ENCODE measurements around the gene MYO18A.
"Not testable (repeated sequence)": the region's sequence is repeated elsewhere in the genome, so short reads cannot be mapped to it uniquely, and the experiment has no call there.

The MYO18A gene

GRCh38 chr17:29102046-29102445 lies 78.2 kb downstream of the MYO18A start:
- no peak for DNase-seq (ENCODE audit: low read depth)

DNA sequence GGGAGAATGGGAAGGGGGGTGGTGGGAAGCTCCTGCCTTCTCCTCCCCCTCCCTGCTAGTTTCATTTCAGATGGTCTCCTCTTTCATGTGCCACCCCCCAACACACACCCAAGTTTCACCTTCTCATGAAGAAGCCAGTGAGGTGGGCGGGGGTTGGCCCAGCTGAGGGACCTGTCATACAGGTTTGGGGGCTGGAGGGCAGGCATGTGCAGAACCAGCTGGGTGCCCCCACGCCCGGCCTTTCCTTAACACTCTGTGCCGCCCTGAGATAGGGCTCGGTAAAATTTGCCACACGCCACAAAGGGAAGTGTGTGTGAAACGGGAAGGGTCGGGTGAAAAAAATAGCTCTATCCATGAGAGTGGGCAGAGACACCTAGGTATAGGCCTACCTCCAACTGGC lies 79.9 kb downstream of the MYO18A start:
- DNase-seq (ENCODE audit: low read depth), result no peak

GRCh38 chr17:29099527-29099926 lies 80.7 kb downstream of the MYO18A start:
- DNase-seq (ENCODE audit: low read depth), result no peak

GRCh38 chr17:29096094-29096493 lies 84.1 kb downstream of the MYO18A start:
- DNase-seq (ENCODE audit: low read depth), result no peak

GRCh38 chr17:29095439-29095838 lies 84.8 kb downstream of the MYO18A start:
- no peak for DNase-seq (ENCODE audit: low read depth)

DNA sequence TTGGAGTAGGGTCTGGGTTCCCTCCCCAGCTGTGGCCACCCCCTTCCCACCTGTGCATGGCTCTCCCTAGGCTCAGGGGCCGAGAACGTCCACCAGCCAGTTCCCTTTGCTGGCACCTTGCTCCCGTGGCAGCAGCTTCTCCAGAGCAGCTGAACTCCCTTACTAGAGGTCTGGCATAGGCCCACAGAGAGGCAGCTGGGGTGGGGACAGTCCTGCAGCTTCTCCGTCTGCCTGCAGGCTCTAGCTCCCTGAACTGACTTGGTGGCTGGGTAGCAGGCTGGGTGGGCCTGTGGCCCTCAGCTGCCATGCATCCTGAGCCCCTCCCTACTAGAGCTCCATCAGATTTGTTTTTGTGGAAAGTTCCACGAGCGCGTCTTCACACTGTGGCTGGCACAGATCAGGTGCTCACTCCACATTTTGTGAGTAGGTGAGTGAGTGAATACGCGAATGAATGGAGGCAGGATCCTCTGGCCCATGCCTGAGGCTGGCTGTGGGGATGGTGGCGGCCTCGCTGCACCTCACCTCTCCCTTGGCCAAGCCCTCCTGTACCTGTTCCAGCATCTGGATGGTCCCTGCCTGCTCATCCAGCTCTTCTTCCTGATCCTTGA lies 86.0 kb downstream of the MYO18A start:
- DNase-seq (ENCODE audit: low read depth), result no peak

DNA sequence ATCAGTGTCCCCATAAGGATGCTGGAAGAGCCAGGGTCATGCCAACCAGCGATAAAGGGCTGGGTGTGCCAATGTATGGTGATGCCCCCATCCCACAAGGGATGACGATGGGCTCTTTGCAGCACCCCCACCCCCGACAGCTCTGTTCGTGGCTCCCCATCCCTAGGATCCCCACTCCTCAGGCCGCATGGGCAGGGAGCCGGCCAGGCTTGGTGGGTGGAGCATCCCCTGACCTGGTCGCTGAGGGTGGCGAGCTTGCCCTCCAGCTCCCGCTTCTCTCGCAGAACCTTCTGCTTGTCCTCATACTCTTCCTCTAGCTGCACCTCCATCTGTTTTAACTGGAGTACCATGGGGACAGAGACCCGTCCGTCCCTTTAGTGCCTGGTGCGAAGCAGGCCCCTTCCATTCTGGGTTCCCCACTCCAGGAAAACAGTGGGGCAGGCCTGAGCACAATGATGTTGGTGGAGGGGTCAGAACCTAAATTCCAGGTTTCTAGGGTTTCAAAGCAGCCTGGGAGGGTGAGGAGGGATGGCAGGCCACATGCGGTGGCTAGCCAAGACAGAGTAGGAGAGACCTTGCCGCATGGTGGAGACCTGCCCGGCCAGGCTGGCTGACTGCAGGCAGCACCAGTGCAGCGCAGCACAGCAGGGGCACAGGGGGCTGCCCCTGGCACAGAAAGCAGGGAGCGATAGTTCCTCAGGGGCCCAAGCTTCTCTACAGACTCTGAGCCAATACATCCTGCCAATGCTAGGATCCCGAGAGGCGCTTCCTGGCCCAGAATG lies 86.9 kb downstream of the MYO18A start:
- no peak for DNase-seq (ENCODE audit: low read depth)

DNA sequence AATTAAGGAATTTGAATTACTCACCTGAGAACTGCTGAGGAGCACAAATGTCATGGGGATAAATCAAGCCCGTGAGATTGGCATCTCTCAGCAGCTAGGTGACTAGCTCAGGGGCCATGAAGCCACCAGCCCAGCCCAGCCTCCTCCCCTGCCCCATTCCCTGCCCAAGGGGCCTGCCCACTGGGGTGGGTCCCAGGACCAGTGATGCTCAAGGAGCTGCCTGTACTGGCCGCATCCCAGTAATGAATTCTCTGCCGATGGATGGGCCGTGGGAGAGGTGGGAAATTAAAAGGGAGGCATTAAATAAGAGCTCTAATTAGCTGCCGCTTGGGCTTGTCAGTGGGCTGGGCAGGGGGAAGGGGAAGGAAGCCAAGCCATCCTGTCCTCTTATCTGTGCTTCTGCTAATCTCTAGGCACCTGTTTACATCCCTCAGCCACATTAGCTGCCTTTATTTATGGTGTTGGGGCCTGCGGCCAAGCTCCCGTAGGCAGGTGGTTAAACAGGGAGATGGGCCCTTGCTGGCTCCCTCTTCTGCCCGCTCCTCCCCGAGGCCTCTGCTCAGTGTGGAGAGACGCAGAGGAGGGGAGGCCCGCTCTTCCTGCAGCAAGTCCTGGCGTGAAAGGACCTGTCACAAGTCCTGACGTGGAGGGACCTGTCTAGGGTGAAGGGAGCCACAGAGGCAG lies 88.5 kb downstream of the MYO18A start:
- DNase-seq (ENCODE audit: low read depth), result no peak

DNA sequence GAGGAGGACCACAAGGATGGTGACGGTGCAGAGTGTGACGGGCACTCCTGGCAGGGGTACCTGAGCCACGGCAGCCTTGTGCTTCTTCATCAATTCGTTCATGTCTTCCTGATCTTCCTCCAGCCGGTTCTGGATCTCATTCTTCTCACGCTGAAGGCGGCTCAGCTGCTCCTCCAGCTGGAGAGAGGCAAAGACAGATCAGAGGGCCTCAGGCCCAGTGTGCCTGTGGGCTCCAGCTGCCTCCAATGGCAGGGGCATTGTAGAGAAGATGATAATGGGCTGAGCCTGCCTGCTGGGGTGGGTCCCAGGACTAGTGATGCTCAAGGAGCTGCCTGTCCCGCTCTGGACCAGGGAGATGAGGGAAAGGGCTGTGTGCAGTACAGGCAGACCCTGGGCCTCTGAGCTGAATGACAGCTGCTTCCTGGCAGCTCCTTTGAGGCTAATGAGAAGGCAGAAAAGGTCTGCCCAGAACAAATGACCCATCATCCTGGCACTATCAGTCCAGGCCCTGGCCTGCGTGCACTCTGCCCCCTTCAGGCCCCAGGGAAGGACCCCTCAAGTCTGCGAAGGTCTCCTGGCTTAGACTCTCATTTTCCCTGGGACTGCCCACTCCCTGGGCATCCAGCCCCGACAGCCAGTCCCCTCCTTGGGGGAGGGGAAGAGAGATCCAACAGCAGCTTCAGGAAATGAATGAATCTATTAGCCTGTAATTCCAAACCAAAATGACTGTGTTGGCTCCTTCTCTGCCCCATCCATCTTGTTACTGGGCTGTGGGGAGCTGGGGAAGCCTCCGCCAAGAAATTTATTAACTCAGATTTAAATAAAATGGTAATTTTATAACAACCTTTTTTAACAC lies 89.2 kb downstream of the MYO18A start:
- no peak for DNase-seq (ENCODE audit: low read depth)

DNA sequence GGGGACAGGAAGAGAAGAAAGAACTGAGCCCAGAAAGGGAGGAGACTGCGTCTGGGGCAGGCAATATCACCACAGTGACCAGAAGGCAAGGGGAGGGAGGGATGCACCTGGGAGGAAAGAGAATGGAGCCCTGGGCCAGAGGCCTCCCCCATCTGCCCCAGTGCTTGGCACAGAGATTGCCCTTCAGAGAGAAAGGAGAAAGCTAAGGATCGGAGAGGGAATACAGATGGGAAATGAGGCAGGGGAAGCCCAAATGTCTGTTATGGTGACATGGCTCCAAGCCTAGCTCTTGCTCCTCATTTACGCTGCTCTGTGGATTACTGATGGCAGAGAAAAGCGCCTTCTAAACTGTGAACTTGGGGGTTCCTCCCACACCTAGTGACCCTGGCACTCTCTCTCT lies 90.1 kb downstream of the MYO18A start:
- no peak for DNase-seq (ENCODE audit: low read depth)

DNA sequence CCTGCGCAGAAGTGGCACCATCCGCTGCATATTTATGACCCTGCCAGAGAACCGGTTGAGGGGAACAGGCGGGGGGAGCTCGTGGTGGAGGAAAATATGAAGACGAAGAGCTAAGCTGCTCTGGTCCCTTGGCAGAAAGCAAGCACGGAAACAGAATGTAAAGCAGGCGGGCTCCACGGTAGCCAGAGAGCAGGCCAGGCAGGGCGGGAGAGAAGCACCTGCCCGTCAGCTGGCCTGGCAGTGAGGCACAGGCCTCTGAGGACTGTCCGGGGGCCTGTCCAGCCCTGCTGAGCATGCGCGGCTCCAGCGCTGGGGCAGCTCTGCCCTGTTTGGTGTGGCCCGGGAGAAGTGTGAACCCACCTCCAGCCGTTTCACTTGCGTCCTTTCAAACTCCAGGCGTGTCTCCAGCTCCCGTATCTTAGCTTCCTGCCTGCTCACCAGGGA lies 90.6 kb downstream of the MYO18A start:
- no peak for DNase-seq (ENCODE audit: low read depth)

- not testable (repeated sequence) for DNase-seq (ENCODE audit: low read depth)
These were observed 91.4 kb downstream of the MYO18A start for GRCh38 chr17:29088782-29089181.

GRCh38 chr17:29086628-29087332 lies 93.4 kb downstream of the MYO18A start:
- no peak for DNase-seq (ENCODE audit: low read depth)

- DNase-seq (ENCODE audit: low read depth), result no peak
These were observed 95.0 kb downstream of the MYO18A start for GRCh38 chr17:29085223-29085622.

DNA sequence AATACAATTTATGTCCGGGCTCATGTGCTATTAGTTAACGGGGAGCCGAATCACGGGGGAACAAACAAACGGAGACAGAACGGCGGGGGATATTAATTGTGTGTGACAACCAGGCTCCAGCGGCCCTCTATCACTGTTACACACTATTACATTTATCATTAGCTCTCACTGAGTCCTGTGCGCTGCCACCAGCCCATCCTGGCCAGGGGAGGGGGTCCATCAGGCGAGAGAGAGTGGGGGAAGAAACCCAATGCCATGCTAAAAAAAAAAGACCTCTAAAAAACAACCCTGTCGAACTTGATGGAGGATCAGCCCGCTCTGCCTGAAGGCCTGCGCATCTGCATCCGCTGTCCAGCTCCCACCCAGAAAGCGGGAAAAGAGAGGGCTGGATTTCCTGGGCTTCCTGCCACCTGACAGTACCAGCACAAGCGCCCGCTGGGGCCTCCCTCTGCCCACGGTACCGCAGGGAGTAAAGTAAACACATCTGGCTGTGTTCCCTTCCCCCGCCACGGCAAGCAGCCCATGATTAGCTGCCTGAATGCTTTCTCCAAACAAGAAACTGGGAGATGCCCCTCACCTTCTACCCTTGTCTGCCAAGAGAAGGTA lies 95.6 kb downstream of the MYO18A start:
- DNase-seq (ENCODE audit: low read depth), result no peak

- no peak for DNase-seq (ENCODE audit: low read depth)
These were observed 99.2 kb downstream of the MYO18A start for GRCh38 chr17:29080965-29081364.

DNA sequence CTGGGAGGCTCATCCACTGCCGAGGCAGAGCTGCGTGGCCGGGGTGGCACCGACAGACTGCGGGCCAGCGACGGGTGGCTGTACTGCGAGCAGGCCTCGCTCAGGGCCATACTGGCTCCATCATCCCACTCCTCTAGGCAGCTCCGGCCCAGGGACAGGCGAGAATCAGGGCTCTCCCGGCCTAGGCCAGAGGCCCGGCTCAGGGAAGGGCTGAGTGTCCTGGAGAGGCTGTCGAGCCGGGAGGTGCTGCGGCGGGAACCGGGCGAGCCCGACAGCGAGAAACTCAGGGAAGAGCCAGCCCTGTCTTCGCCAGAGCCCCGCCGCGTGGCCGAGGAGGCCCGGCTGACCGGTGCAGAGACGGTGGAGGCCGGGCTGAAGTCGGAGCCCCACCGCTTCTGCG lies 99.9 kb downstream of the MYO18A start:
- no peak for DNase-seq (ENCODE audit: low read depth)

DNA sequence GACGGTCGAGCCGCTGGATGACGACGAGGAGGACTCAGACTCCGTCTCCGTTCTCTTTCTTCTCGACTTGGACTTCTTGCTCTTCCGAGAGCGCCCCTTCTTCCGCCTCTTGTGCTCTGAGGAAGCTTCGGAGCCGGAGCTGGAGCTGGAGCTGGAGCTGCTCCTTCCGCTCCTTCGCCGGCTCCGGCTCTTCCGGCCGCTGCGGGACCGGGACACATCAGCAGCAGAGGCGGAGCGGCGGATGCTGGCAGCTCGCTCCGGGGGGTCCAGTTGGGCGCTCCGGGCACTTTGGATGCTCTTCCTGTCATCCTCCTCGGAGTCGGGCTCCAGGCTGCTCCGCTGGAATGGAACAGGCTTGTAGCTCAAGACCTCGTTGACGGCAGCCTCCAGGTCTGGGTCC lies 100.3 kb downstream of the MYO18A start:
- DNase-seq (ENCODE audit: low read depth), result no peak

GRCh38 chr17:29079433-29079832 lies 100.8 kb downstream of the MYO18A start:
- no peak for DNase-seq (ENCODE audit: low read depth)

GRCh38 chr17:29078183-29079045 lies 101.8 kb downstream of the MYO18A start:
- no peak for DNase-seq (ENCODE audit: low read depth)
